ENCODE results near the gene PA2G4. TPM values are rescaled to one million over a fixed set of nuclear protein-coding genes. Genes with fewer than 3 reads are reported as not detected.
"Not testable (repeated sequence)": the region's sequence is repeated elsewhere in the genome, so short reads cannot be mapped to it uniquely, and the experiment has no call there.

PA2G4 gene
- total RNA-seq, 2 experiments from 2014 or later = 244 to 289 TPM

DNA sequence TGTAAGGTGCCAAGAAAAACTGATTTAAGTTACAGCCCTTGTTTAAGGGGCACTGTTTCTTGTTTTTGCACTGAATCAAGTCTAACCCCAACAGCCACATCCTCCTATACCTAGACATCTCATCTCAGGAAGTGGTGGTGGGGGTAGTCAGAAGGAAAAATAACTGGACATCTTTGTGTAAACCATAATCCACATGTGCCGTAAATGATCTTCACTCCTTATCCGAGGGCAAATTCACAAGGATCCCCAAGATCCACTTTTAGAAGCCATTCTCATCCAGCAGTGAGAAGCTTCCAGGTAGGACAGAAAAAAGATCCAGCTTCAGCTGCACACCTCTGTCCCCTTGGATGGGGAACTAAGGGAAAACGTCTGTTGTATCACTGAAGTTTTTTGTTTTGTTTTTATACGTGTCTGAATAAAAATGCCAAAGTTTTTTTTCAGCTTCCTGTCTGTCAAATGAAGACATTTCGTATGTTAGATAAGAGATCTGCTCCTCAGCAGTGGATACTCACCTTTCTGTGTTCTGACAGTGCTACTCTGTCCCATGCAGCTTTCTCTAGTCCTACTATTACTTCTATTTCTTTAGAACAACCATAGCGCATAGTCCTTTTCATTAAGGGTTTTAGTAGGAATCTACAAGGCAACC, 1.2 kb upstream of the PA2G4 start:
- CTCF ChIA-PET = interaction anchor here (0.6 to 5.5 kb wide), 8 partner anchors 9 to 537 kb away, joined by 3 to 41 read pairs (median 6); partner anchors contain the start of genes ERBB3, RPL41, SMARCC2 and SUOX
- H3K4me3 Mint-ChIP-seq = peak overlapping the region; percentile 99
- DNase-seq = peak; percentile 48
- H3K4me1 Mint-ChIP-seq = peaks cover 60% of the 10 kb centered on the region
- H3K27me3 Mint-ChIP-seq = peaks cover 2% of the 10 kb centered on the region
- H3K9me3 Mint-ChIP-seq = no peaks in the 10 kb centered on the region
- peaks cover 38% of the 10 kb centered on the region for H3K36me3 Mint-ChIP-seq (ENCODE audit: low read depth)
- POLR2A ChIA-PET = interaction anchor here (2.0 kb wide), 1 partner anchor 12 kb away, joined by 10 read pairs; no protein-coding TSS in a partner anchor
- H3K27ac Mint-ChIP-seq = peak overlapping the region; percentile 98

DNA sequence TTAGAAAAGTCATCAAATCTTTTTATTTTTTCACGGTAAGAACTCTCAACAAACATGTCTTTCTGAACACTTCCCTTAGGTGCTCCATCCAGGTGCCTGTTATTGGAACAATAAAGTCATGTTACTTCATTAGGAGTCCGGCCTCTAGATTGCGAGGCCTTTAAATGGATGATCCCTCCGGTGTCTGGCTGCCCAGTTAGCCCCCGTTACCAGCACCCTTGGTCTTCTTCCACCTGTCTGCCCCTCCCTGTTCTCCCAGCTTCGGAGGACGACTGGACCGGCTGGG, 593 bp upstream of the PA2G4 start:
- no peaks in the 10 kb centered on the region for H3K27me3 Mint-ChIP-seq
- peak overlapping the region; percentile 99 for H3K4me3 Mint-ChIP-seq
- H3K27ac Mint-ChIP-seq = peak overlapping the region; percentile 98
- peaks cover 44% of the 10 kb centered on the region for H3K36me3 Mint-ChIP-seq (ENCODE audit: low read depth)
- ChIA-PET CTCF (interaction anchor here (0.6 to 5.5 kb wide), 11 partner anchors 13 to 536 kb away, joined by 3 to 41 read pairs (median 4); partner anchors contain the start of genes ERBB3, RPL41, SMARCC2 and SUOX), POLR2A (interaction anchor here (0.9 to 2.0 kb wide), 4 partner anchors 9 to 86 kb away, joined by 3 to 10 read pairs (median 5); partner anchors contain the start of genes SMARCC2 and ZC3H10)
- no peaks in the 10 kb centered on the region for H3K9me3 Mint-ChIP-seq
- DNase-seq = no peak
- H3K4me1 Mint-ChIP-seq = peaks cover 62% of the 10 kb centered on the region

- DNase-seq = peak; percentile 28
- ChIA-PET POLR2A (interaction anchor here (0.6 to 2.0 kb wide), 6 partner anchors 10 to 85 kb away, joined by 3 to 10 read pairs (median 4); partner anchors contain the start of genes ERBB3, SMARCC2 and ZC3H10), CTCF (interaction anchor here (0.6 to 5.5 kb wide), 11 partner anchors 12 to 1645 kb away, joined by 3 to 41 read pairs (median 4); partner anchors contain the start of genes ERBB3, RPL41, SMARCC2 and SUOX)
- Mint-ChIP-seq H3K27me3 (no peaks in the 10 kb centered on the region), H3K36me3 (ENCODE audit: low read depth) (peaks cover 52% of the 10 kb centered on the region), H3K9me3 (no peaks in the 10 kb centered on the region), H3K27ac (peak overlapping the region; percentile 98), H3K4me1 (peaks cover 60% of the 10 kb centered on the region), H3K4me3 (peak overlapping the region; percentile 99)
Observed at GRCh38 chr12:56104815-56105608, 653 bp downstream of the PA2G4 start.

DNA sequence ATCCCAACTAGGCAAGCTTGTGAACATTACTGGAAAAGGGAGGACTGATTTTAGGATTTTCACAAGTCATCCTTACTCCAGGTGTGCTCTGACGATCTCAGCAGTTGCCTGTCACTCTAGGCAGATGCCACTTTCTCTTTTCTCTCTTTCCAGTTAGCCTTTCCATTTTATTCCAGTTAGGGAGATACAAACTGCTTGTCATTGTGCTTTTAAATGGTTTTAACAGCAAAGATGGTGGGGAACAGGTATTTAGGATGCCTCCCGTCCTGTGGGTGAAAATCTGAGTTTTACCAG, 1.2 kb downstream of the PA2G4 start:
- no peak for DNase-seq
- peaks cover 59% of the 10 kb centered on the region for H3K4me1 Mint-ChIP-seq
- H3K36me3 Mint-ChIP-seq (ENCODE audit: low read depth) = peaks cover 56% of the 10 kb centered on the region

GRCh38 chr12:56107242-56107641, 2.9 kb downstream of the PA2G4 start:
- Mint-ChIP-seq H3K4me3 (no peak overlapping the region), H3K27me3 (no peaks in the 10 kb centered on the region), H3K27ac (no peak overlapping the region), H3K4me1 (peaks cover 48% of the 10 kb centered on the region), H3K36me3 (ENCODE audit: low read depth) (peaks cover 67% of the 10 kb centered on the region), H3K9me3 (no peaks in the 10 kb centered on the region)
- POLR2A ChIA-PET = no interaction called here
- CTCF ChIA-PET = interaction anchor here (1.0 to 2.7 kb wide), 5 partner anchors 11 to 111 kb away, joined by 3 to 13 read pairs (median 7); partner anchors contain the start of genes ESYT1, SMARCC2, SUOX and ZC3H10
- no peak for DNase-seq

More for the DNA sequence above, 1.2 kb downstream of the PA2G4 start:
- ChIA-PET CTCF (interaction anchor here (0.8 to 5.5 kb wide), 3 partner anchors 12 to 110 kb away, joined by 3 to 41 read pairs (median 6); partner anchors contain the start of genes RPL41 and ZC3H10), POLR2A (interaction anchor here (0.6 to 0.9 kb wide), 2 partner anchors 10 to 26 kb away, joined by 3 read pairs; partner anchors contain the start of gene ERBB3)
- Mint-ChIP-seq H3K9me3 (no peaks in the 10 kb centered on the region), H3K27ac (peak overlapping the region; percentile 98), H3K4me3 (peak overlapping the region; percentile 99), H3K27me3 (no peaks in the 10 kb centered on the region)

- CTCF ChIA-PET = interaction anchor here (1.5 kb wide), 1 partner anchor 64 kb away, joined by 3 read pairs; no protein-coding TSS in a partner anchor
- H3K27me3 Mint-ChIP-seq = no peaks in the 10 kb centered on the region
- H3K27ac Mint-ChIP-seq = no peak overlapping the region
- POLR2A ChIA-PET = no interaction called here
- no peak for DNase-seq
- no peak overlapping the region for H3K4me3 Mint-ChIP-seq
- H3K4me1 Mint-ChIP-seq = peaks cover 43% of the 10 kb centered on the region
- no peaks in the 10 kb centered on the region for H3K9me3 Mint-ChIP-seq
- H3K36me3 Mint-ChIP-seq (ENCODE audit: low read depth) = peaks cover 76% of the 10 kb centered on the region
Observed at GRCh38 chr12:56110571-56110970, 6.2 kb downstream of the PA2G4 start.

DNA sequence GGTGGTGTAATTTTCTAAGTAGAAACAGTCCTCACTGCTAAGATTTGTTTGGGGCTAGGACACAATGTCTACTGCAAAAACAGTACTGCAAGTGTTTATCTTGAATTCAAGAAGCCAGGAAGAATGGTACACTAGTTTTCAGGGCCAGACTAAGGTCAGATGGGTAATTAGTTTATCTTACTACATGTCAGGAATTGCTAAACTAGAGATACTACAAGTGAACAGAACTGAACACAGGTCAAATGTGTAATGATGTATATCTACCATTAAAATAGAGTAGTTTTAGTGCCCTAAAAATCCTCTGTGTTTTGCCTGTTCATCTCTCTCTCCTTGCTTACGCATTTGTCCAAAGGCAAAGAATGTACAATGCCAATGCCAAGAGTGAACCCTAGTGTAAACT, 9.7 kb downstream of the PA2G4 start:
- Mint-ChIP-seq H3K36me3 (ENCODE audit: low read depth) (peaks cover 61% of the 10 kb centered on the region), H3K4me1 (peaks cover 34% of the 10 kb centered on the region), H3K9me3 (no peaks in the 10 kb centered on the region), H3K27ac (no peak overlapping the region), H3K27me3 (no peaks in the 10 kb centered on the region), H3K4me3 (no peak overlapping the region)
- ChIA-PET CTCF (interaction anchor here (1.0 to 1.7 kb wide), 2 partner anchors 14 to 390 kb away, joined by 4 read pairs; partner anchors contain the start of gene ESYT1), POLR2A (no interaction called here)
- no peak for DNase-seq

- DNase-seq = no peak
- H3K27ac Mint-ChIP-seq = peak overlapping the region; percentile 97
- peak overlapping the region; percentile 95 for H3K4me3 Mint-ChIP-seq
- peaks cover 52% of the 10 kb centered on the region for H3K36me3 Mint-ChIP-seq (ENCODE audit: low read depth)
- CTCF ChIA-PET = interaction anchor here (0.6 to 7.8 kb wide), 5 partner anchors 12 to 611 kb away, joined by 4 to 90 read pairs (median 41); partner anchors contain the start of genes ESYT1, PA2G4 and SMARCC2
- H3K27me3 Mint-ChIP-seq = no peaks in the 10 kb centered on the region
- H3K4me1 Mint-ChIP-seq = peaks cover 44% of the 10 kb centered on the region
- POLR2A ChIA-PET = interaction anchor here (0.7 to 1.9 kb wide), 2 partner anchors 10 to 12 kb away, joined by 3 to 10 read pairs; partner anchors contain the start of gene PA2G4
- no peaks in the 10 kb centered on the region for H3K9me3 Mint-ChIP-seq
Observed at GRCh38 chr12:56115329-56115728, 11.0 kb downstream of the PA2G4 start.

GRCh38 chr12:56116267-56117081, 12.1 kb downstream of the PA2G4 start, which contains the start of gene RPL41:
RPL41 (plus strand) TSS chr12:56116633.
- Mint-ChIP-seq H3K27ac (peak within 1 kb of the TSS; percentile 97), H3K27me3 (no peaks in the 10 kb centered on the region), H3K36me3 (ENCODE audit: low read depth) (peaks cover 52% of the 10 kb centered on the region), H3K9me3 (no peaks in the 10 kb centered on the region), H3K4me1 (peaks cover 41% of the 10 kb centered on the region), H3K4me3 (peak within 1 kb of the TSS; percentile 95)
- peak; percentile 95 for DNase-seq
- POLR2A ChIA-PET = interaction anchor here (1.9 kb wide), 1 partner anchor 13 kb away, joined by 10 read pairs; the partner anchor contains the start of gene PA2G4
- CTCF ChIA-PET = interaction anchor here (0.6 to 7.8 kb wide), 5 partner anchors 12 to 72 kb away, joined by 3 to 90 read pairs (median 41); partner anchors contain the start of genes ESYT1, PA2G4 and SMARCC2

DNA sequence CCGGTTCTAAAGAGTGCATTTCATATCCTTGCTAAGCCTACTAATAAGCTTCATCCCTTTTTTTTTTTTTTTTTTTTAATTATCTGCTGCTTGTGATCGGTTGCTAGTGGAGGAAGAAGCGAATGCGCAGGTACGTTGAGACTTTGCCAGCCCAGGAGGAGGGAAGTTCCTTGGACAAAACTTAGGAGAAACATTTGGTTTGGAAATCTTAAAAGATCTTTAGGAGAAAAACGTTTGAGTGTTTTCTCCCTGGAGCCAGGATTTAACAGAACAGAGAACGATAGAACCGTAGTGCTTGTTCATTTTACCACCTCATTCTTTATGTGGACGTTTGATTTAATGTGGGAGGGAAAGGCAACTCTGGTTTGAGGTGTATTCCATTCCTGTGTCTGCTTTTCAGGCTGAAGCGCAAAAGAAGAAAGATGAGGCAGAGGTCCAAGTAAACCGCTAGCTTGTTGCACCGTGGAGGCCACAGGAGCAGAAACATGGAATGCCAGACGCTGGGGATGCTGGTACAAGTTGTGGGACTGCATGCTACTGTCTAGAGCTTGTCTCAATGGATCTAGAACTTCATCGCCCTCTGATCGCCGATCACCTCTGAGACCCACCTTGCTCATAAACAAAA, 12.8 kb downstream of the PA2G4 start:
- not testable (repeated sequence) for H3K9me3 Mint-ChIP-seq, H3K27me3 Mint-ChIP-seq, DNase-seq
- CTCF ChIA-PET = interaction anchor here (0.6 to 7.8 kb wide), 8 partner anchors 9 to 80 kb away, joined by 3 to 90 read pairs (median 12); partner anchors contain the start of genes ESYT1, MYL6, MYL6B and PA2G4
- Mint-ChIP-seq H3K36me3 (ENCODE audit: low read depth) (peaks cover 51% of the 10 kb centered on the region), H3K27ac (peak overlapping the region; percentile 97), H3K4me1 (peaks cover 40% of the 10 kb centered on the region), H3K4me3 (peak overlapping the region; percentile 95)
- POLR2A ChIA-PET = interaction anchor here (1.3 to 1.4 kb wide), 2 partner anchors 10 to 35 kb away, joined by 3 to 12 read pairs; partner anchors contain the start of genes ESYT1 and MYL6B
